SU-DHL-6 (cell line): ENCODE measurements around the gene VILL.

Experiments used
- EZH2phosphoT487 ChIP-seq: fragments of 200-600 bp; sonication (generic), shearing (Covaris generic); conservative IDR thresholded peaks from 2 replicates; pipeline ENCODE4 v1.6.1; 2018; ENCODE audit warnings: mild to moderate bottlenecking, antibody characterized with exemption, low read length, moderate library complexity, mixed read lengths
- TF ChIP-seq, protein P1 (sequence below): fragments of 200-600 bp; sonication (generic); IDR thresholded peaks from one replicate; pipeline ENCODE4 v1.5.1; 2017; ENCODE audit warnings: antibody characterized with exemption, mild to moderate bottlenecking, low read length, moderate library complexity; ENCODE audit not compliant: insufficient read depth, poor library complexity, severe bottlenecking

DNA sequence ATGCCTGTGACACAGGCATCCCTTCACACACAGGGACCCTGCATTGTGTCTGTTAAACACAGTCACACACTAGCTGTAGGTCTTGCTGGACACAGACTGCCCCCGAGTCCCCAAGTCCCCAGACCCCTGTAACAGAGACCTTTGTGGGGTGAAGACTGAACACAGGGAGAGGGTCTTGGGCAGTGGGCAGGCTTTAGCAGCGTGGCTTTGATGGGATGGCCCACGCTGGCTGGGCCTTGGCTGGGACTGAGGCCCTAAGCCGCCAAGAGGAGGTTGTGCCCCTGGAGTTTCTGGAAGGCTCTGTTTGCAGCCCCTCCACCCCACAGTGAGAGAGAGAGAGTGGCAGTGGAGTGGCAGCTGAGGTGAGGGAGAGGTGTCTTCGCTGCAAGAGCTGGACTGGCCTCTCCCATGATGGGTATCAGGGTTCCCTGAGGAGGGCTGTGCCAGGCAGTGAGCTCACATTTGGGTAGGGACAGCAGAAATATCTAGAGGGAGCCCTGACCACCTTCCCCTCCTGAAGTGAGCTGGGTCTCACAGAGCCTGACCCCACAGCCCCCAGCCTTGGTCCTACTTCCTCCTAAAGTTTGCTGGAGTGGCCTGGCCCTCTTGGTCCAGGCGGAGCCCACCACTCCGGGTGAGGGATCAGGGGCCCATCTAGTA is 635 bp upstream of the VILL start:
- TF ChIP-seq, protein P1, sequence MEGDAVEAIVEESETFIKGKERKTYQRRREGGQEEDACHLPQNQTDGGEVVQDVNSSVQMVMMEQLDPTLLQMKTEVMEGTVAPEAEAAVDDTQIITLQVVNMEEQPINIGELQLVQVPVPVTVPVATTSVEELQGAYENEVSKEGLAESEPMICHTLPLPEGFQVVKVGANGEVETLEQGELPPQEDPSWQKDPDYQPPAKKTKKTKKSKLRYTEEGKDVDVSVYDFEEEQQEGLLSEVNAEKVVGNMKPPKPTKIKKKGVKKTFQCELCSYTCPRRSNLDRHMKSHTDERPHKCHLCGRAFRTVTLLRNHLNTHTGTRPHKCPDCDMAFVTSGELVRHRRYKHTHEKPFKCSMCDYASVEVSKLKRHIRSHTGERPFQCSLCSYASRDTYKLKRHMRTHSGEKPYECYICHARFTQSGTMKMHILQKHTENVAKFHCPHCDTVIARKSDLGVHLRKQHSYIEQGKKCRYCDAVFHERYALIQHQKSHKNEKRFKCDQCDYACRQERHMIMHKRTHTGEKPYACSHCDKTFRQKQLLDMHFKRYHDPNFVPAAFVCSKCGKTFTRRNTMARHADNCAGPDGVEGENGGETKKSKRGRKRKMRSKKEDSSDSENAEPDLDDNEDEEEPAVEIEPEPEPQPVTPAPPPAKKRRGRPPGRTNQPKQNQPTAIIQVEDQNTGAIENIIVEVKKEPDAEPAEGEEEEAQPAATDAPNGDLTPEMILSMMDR: no peak
- no peak for TF ChIP-seq EZH2phosphoT487
